Ovary (tissue), 9 donors: Measurements from ENCODE around the gene SLC16A4. TPM values are rescaled to one million over a fixed set of nuclear protein-coding genes. Genes with fewer than 3 reads are reported as not detected.
"Not testable (repeated sequence)": the region's sequence is repeated elsewhere in the genome, so short reads cannot be mapped to it uniquely, and the experiment has no call there.

ENCODE experiments used
- DNase-seq, 5 donors: peaks; one replicate each; pipeline ENCODE4 v3.0.0-alpha.2; 2019 to 2020
- H3K27ac ChIP-seq, 2 donors: fragments of 200-600 bp; one replicate each; pipeline versions ENCODE4 v1.5.1 to v1.8.0; 2019 to 2022
- H3K27me3 ChIP-seq: fragments of 200-600 bp; one replicate; pipeline ENCODE4 v1.8.0; 2022
- H3K36me3 ChIP-seq: fragments of 200-600 bp; sonication (generic); one replicate; pipeline ENCODE4 v1.5.1; 2019
- H3K4me1 ChIP-seq: one replicate; pipeline ENCODE4 v1.8.1; 2013; ENCODE audit warnings: mild to moderate bottlenecking, moderate library complexity; ENCODE audit not compliant: insufficient read depth
- H3K4me3 ChIP-seq: fragments of 200-600 bp; sonication (generic); one replicate; pipeline ENCODE4 v1.5.1; 2017
- H3K9me3 ChIP-seq, 2 donors: fragments of 200-600 bp in 1 of 2; sonication (generic) in 1 of 2; one replicate each; pipeline versions ENCODE4 v1.5.1 to v1.8.1; 2013 to 2019; ENCODE audit warnings: mild to moderate bottlenecking in 1 of 2, moderate library complexity in 1 of 2
- EP300 ChIP-seq: sonication (generic); formaldehyde crosslinking; IDR thresholded peaks from one replicate; pipeline ENCODE4 v1.6.1; 2017; ENCODE audit warnings: antibody characterized with exemption
- POLR2A ChIP-seq: fragments of 450-650 bp; IDR thresholded peaks from one replicate; pipeline ENCODE4 v1.6.1; 2017; ENCODE audit warnings: antibody characterized with exemption, mild to moderate bottlenecking, moderate library complexity
- WGBS, 3 donors: extraction: QIAGEN DNeasy Blood & Tissue Kit in 1 of 3; methylation state at CpG; one replicate each; pipeline versions ENCODE4 v1.1.5 to v1.1.7; 2013 to 2017; 5-methylcytosine and 5-hydroxymethylcytosine counted together
- intact Hi-C, 4 donors: fragments of 100-400 bp; cut with DNase I; formaldehyde crosslinking; loops; one replicate each; pipeline versions ENCODE4 v1.11.0 to v1.15.1; 2022 to 2023
- polyA plus RNA-seq, 2 donors: library from polyadenylated mRNA; stranded (reverse); fragments of 200-250 nt in 1 of 2; fragments of 350-450 nt in 1 of 2; fragmentation: Illumina TruSeq in 1 of 2; extraction: RNeasy Lipid Tissue Mini Kit (QIAGEN cat#74804) in 1 of 2; gene quantifications; one replicate each; pipeline ENCODE4 v1.2.3, GENCODE V29; 2013 to 2014
- total RNA-seq, 7 donors: library from RNA; depleted of rRNA in 2 of 7; stranded (reverse); fragments of >200 nt in 2 of 7; fragmentation: NEBNext Ultra II Directional in 3 of 7; extraction: Animal tissue kit (Norgen Biotek cat#: 25700) in 3 of 7; gene quantifications; one replicate each; pipeline versions ENCODE4 v1.1.0 to v1.2.4, GENCODE V29; 2016 to 2023
- TF ChIP-seq, protein P1 (sequence below), 3 donors: fragments of 450-650 bp in 2 of 3; fragments of 200-600 bp in 1 of 3; IDR thresholded peaks; one replicate each; pipeline versions ENCODE4 v1.5.1 to v1.8.0; 2016 to 2022; ENCODE audit warnings: antibody characterized with exemption in 3 of 3, mild to moderate bottlenecking in 1 of 3
- donor health status: DM: no; HTN: no; CAD: no; lungs with moderate emphysema.
- donor health status: DM: no; HTN: no; CAD: no.
- donor health status: Bipolar disorder and iron deficiency.
- donor health status: DM: yes; HTN: yes; CAD: no.
- donor health status: DM: no; HTN: no; CAD: no.
- donor health status: DM: yes; HTN: yes; CAD: no.

Gene SLC16A4
- total and polyA plus RNA-seq, 9 donors = 14.5 to 33.7 (median 23.9) TPM

DNA sequence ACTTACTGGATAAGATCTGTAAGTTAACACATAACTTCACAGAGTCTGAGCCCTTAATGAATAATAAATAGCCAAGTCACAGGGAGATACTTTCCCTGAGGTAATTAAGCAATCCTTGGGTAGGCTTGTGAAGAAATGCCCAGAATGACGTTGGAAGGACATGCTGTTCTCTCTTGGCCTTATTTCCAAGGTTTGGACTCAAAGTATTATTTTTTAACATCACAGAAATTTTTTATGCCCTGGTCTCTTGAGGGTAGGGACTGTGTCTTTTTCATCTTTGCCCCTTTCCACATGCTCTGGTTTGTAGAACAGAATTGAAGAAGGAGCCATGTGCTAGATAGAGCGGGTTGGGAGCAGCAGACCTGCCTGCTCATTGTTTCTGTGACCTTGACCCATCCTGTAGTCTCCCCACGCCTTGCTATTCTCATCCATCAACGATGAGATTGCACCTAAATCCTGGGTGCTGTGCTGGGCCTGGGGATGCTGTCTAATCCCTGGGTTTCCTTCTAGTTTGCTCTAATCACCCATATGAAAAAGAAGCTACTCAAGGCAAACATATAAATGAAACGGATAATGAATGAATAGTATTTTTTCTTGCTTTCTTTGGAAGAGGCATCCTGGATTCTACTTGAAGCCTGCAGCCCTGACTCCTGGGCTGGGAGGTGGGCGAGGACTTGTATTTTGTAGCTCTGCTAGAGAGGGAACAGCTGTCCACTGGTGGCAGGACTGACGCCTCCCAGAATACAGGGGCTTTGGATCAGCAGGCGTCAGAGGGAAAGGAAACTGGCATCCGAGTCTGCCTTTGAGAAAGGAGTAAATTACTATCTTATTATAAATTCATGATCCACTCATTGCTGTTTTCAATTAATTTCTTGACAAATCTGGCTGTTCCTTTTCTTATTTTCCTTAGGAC, 34.1 kb upstream of the SLC16A4 start:
- intact Hi-C loops = no loop called here
- no peaks in the 10 kb centered on the region for H3K27me3 ChIP-seq
- TF ChIP-seq EP300 (peak; percentile 77), POLR2A (no peak)
- 21 to 34% (median 24%) methylated on average over 9 of the region's 9 CpGs for WGBS, 3 donors
- H3K4me3 ChIP-seq = no peak overlapping the region
- no peaks in the 10 kb centered on the region for H3K36me3 ChIP-seq
- H3K27ac ChIP-seq = peak overlapping the region; percentile 34 to 50
- H3K9me3 ChIP-seq = no peaks in the 10 kb centered on the region
- H3K4me1 ChIP-seq = peaks cover 12% of the 10 kb centered on the region
- DNase-seq = peak in 3 of 5 donors; percentile 51 to 68 (median 51)

DNA sequence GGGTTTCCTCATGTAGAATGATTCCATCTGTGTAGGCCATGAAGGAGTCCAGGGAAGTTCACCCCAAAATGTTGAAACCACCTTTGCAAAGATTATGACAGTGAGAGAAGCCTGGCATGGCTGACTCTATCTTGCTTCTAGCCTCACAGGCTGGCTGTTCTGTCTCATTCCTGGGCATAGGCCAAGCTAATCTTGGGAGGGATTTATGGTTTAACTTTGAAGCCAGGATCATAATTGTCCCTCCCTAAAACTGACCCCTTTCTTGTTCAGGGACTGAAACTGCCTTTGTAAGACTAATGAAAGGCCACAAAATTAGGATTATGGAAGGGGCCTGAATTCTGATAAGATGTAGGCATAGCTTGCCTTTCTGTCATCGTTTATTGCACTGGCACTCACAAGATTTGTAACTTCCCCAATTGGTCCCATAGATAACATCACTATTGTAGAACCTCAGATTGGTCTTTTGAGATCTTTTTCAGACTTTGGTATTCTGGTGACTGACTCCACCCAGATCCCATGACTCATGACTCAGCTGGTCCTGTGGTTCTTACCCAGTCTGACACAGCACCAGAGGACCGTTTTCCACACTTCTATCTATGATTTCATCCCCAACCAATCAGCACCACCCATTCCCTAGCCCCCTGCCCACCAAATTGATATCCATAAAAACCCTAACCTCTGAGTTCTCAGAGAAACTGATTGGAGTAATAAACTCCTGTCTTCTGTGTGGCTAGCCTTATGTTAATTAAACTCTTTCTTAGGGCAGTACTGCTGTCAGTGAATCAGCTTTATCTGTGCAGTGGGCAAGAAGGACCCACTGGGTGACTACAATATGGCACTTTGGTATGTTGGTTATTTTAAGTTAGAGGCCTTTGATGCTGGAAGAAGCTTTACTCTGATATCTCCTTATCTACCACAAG, 30.3 kb upstream of the SLC16A4 start:
- Histone ChIP-seq H3K4me1 (peaks cover 12% of the 10 kb centered on the region), H3K4me3 (no peak overlapping the region), H3K27ac (no peak overlapping the region), H3K36me3 (no peaks in the 10 kb centered on the region), H3K27me3 (no peaks in the 10 kb centered on the region), H3K9me3 (no peaks in the 10 kb centered on the region)
- 69 to 75% (median 75%) methylated on average over 2 of the region's 2 CpGs for WGBS, 3 donors
- intact Hi-C loops = no loop called here
- DNase-seq = peak in 1 of 5 donors; percentile 33
- TF ChIP-seq EP300 (no peak), POLR2A (no peak)
- TF ChIP-seq, protein P1, sequence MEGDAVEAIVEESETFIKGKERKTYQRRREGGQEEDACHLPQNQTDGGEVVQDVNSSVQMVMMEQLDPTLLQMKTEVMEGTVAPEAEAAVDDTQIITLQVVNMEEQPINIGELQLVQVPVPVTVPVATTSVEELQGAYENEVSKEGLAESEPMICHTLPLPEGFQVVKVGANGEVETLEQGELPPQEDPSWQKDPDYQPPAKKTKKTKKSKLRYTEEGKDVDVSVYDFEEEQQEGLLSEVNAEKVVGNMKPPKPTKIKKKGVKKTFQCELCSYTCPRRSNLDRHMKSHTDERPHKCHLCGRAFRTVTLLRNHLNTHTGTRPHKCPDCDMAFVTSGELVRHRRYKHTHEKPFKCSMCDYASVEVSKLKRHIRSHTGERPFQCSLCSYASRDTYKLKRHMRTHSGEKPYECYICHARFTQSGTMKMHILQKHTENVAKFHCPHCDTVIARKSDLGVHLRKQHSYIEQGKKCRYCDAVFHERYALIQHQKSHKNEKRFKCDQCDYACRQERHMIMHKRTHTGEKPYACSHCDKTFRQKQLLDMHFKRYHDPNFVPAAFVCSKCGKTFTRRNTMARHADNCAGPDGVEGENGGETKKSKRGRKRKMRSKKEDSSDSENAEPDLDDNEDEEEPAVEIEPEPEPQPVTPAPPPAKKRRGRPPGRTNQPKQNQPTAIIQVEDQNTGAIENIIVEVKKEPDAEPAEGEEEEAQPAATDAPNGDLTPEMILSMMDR (IDR thresholded peaks at IDR 0.05) = no peak

DNA sequence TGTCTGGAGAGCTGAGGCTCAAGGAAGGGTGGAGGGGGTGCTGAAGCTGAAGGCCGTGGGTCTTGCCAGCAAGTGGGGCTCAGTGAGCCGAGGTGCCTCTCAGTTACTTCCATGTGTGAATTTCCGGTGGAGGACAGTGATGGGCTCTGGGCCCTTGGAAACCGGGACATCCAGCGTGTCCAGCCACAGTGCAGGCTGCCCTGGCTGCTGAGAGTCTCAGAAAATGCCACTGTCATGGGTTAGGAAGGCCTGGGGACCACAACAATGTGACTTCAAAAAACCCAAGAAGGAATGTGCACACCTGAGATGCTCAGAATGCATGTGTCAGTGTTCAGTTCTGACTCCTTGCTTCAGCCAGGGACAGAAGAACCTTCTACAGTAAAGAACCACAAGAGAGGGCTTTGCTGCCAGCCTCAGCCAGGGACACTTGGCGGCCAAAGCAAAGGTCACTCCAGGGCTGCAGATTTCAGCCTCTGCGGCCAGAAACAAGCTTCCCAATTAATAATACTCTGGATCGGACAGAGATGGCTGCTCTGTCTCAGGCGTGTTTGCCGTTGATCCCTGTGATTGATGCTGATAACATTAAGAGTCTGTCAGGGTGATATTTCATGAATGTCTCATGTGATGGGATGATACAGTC, 29.3 kb upstream of the SLC16A4 start:
- 86 to 91% (median 89%) methylated on average over 10 of the region's 10 CpGs for WGBS, 3 donors
- Histone ChIP-seq H3K27me3 (no peaks in the 10 kb centered on the region), H3K36me3 (no peaks in the 10 kb centered on the region), H3K4me3 (no peak overlapping the region), H3K4me1 (peaks cover 4% of the 10 kb centered on the region), H3K9me3 (no peaks in the 10 kb centered on the region), H3K27ac (no peak overlapping the region)
- DNase-seq = no peak
- no peak for TF ChIP-seq EP300
- TF ChIP-seq, protein P1 (IDR thresholded peaks at IDR 0.05) = no peak
- no peak for TF ChIP-seq POLR2A
- intact Hi-C loops = no loop called here

DNA sequence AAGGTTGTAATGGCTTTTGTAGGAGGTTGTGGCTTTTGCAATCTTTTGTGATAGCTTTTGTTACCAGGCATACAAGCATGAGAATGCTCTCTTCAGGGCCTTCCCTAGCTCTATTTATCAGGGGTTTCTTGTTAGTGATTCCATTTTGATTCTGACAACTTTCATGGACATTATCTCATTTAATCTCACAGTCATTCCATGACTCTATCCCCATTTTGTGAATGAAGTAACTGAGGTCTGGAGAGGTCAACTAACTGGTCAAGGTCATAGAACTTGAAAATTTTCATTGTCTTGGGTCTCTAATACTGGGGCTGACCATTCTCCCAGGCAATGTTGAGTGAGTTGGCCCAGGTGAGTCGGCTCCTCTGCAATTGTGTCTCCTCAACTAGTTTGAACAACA, 27.9 kb upstream of the SLC16A4 start:
- WGBS, 3 donors = 91 to 100% (median 96%) methylated on average over 1 of the region's 1 CpG
- TF ChIP-seq, protein P1 (IDR thresholded peaks at IDR 0.05) = no peak
- TF ChIP-seq POLR2A (no peak), EP300 (no peak)
- Histone ChIP-seq H3K27ac (no peak overlapping the region), H3K4me3 (no peak overlapping the region), H3K27me3 (no peaks in the 10 kb centered on the region), H3K4me1 (peaks cover 9% of the 10 kb centered on the region), H3K36me3 (no peaks in the 10 kb centered on the region), H3K9me3 (no peaks in the 10 kb centered on the region)
- intact Hi-C loops = no loop called here
- no peak for DNase-seq

DNA sequence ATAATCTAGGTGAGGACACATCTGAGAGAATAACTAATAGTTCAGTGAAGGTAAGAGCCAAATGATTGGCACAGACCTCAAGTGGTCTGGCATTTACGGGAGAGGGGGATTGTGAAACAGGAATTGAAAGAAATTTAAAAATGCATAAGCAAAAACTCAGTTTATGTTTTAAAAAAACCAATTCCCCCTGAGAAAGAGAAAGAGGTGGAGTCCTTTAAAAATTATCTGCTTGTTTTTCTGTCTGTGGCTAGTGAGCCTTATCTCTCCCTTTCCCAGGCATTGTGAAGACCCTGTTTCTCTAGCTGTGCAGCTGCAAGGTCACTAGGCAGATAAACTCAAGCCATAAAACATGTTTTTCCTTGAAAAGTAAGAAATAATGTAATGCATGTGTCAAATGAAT, 22.2 kb upstream of the SLC16A4 start:
- not testable (repeated sequence) for DNase-seq, H3K27me3 ChIP-seq, H3K4me3 ChIP-seq, H3K36me3 ChIP-seq, H3K9me3 ChIP-seq
- H3K27ac ChIP-seq = peak overlapping the region in 1 of 2 donors; percentile 76
- H3K4me1 ChIP-seq = peaks cover 16% of the 10 kb centered on the region
- 12 to 23% (median 18%) methylated on average over 1 of the region's 1 CpG for WGBS, 3 donors
- intact Hi-C loops = loop anchor here in 3 of 4 donors (2.0 to 5.0 kb wide), 3 partner anchors 44 to 48 kb away; no protein-coding TSS in a partner anchor
